ENCODE measurements around the gene ELAPOR1.

ELAPOR1 gene, protein sequence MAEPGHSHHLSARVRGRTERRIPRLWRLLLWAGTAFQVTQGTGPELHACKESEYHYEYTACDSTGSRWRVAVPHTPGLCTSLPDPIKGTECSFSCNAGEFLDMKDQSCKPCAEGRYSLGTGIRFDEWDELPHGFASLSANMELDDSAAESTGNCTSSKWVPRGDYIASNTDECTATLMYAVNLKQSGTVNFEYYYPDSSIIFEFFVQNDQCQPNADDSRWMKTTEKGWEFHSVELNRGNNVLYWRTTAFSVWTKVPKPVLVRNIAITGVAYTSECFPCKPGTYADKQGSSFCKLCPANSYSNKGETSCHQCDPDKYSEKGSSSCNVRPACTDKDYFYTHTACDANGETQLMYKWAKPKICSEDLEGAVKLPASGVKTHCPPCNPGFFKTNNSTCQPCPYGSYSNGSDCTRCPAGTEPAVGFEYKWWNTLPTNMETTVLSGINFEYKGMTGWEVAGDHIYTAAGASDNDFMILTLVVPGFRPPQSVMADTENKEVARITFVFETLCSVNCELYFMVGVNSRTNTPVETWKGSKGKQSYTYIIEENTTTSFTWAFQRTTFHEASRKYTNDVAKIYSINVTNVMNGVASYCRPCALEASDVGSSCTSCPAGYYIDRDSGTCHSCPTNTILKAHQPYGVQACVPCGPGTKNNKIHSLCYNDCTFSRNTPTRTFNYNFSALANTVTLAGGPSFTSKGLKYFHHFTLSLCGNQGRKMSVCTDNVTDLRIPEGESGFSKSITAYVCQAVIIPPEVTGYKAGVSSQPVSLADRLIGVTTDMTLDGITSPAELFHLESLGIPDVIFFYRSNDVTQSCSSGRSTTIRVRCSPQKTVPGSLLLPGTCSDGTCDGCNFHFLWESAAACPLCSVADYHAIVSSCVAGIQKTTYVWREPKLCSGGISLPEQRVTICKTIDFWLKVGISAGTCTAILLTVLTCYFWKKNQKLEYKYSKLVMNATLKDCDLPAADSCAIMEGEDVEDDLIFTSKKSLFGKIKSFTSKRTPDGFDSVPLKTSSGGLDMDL

DNA sequence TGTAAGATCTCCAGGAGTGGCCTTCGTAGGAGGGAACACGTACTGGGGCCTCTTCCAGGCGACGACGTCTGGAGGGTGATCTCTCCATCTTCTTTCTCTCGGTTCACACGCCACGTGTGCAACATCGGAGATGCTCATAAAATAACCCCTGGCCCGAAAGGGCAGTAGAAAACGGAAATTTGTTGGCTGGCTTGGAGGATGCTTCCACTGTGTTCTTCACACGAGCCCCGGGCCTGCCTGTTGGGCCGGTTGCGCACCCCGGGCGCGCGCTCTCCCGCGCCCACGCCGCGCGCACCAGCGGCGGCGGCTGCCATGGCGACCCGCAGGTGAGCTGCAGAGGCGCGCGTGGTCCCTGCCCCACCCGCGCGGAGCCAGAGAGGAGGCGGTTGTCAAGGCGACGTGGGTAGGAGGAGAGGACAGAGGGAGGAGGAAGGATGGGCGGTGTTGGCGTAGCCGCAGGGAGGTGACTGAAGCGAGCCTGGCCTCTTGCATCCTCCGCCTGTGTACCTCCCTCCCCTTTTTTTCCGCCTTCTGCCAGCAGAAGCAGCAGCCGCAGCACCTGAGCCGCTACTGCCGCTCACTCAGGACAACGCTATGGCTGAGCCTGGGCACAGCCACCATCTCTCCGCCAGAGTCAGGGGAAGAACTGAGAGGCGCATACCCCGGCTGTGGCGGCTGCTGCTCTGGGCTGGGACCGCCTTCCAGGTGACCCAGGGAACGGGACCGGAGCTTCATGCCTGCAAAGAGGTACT is at the start of gene ELAPOR1:
TSS of gene ELAPOR1 (plus strand) at position 526 of the 752 bp plus-strand sequence. CDS start at position 595, 69 bp downstream.
- no peak for DNase-seq

DNA sequence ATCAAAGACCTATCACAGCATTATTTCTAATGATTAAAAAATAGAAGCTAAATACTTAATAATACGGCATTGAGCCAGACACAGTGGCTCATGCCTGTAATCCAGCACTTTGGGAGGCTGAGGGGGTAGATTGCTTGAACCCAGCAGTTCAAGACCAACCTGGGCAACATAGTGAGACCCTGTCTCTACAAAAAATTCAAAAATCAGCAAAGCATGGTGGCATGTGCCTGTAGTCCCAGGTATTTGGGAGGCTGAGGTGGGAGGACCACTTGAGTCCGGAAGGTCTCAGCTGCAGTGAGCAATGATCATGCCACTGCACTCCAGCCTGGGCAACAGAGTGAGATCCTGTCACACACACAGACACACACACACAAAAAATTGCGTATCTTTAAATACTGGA is 48.8 kb upstream of the ELAPOR1 start:
- DNase-seq: no peak

DNA sequence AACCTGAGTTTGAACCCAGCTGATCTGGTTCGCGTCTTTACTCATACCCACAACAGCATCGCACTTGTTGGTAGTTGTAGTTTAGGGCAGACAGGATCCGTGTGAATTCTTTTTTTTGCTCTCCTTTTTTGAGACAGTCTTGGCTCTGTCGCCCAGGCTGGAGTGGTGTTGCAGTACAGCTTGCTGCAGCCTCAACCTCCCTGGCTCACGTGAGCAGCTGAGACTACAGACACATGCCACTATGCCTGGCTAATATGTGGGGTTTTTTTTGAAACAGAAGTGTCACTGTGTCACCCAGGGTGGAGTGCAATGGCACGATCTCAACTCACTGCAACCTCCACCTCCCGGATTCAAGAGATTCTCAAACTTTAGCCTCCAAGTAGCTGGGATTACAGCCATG is 46.0 kb upstream of the ELAPOR1 start:
- no peak for DNase-seq

DNA sequence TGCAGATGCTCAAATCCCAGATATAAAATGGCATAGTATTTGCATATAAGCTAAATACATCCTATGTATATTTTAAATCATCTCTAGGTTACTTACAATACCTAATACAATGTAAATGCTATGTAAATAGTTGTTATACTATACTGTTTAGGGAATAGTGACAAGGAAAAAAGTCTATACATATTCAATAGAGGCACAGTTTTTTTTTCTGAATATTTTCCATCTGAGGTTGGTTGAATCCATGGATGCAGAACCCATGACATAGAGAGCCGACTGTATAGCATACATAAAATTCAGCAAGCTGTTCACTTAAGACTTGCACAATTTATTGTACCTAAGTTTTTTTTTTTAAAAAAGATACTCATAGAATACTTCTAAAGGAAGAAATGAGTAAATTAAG is 44.6 kb upstream of the ELAPOR1 start:
- no peak for DNase-seq

DNA sequence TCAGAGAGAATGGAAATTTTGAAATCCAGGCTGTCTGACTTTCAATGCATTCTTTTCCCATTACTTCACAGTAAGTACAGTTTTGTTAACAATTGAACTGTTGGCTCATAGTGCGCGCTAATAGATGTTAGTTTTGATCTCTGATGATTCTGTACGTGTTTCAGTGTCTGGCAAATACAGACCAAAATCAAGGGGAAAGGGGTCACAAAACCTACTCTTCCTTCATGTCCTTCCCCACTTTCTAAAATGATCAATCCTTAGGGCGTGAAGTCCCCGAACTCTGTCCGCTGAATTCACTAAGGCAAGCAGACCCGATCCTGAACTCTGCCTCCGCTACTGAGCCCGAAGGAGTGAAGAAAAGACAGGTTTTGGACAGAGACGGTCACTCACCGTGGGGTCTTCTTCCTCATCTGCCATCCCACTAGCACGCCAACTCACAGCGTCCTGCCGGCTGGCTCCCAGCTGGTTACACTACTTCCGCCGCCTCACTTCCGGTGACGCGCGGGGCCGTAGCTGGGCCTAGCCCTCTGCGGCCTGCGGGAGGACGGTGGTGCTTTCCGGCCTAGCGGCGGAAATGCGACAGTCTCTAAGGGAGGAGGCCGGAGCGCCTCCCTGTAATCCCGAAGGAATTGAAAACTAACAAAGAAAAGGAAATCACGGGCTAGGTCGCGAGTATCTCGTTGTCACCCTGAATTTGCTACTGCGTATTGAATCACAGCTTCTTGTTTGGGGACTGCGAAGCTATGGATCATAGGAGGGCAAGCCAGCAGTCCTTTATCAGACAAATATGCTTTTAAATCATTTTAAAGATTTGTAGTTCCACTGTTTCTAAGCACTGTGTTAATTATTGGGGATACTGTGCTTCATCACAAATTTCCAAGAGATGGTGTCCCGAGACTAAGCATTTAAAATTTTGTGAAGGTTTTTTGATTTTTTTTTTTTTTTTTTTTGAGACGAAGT is 38.1 kb upstream of the ELAPOR1 start, which contains the start of gene TAF13:
TSS of gene TAF13 (minus strand) at position 473 of the 960 bp plus-strand sequence. CDS start at position 417, 56 bp downstream.
- DNase-seq: peak; percentile 93

DNA sequence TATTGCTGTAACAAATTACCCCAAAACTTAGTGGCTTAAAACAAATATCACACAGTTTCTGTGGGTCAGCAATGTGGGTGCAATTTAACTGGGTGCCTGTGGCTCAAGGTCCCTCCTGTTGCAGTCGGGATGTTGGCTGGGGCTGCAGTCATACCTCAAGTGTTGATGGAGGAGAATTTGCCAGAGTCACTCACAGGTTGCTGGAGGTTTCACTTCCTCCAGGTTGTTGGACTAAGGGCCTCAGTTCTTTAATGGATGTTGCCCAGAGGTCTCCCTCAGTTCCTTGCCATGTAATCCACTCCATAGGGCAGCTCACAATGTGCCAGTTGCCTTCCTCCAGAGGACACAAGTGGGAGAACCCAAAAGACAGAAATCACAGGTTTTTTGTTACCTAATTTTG is 35.6 kb upstream of the ELAPOR1 start:
- no peak for DNase-seq

DNA sequence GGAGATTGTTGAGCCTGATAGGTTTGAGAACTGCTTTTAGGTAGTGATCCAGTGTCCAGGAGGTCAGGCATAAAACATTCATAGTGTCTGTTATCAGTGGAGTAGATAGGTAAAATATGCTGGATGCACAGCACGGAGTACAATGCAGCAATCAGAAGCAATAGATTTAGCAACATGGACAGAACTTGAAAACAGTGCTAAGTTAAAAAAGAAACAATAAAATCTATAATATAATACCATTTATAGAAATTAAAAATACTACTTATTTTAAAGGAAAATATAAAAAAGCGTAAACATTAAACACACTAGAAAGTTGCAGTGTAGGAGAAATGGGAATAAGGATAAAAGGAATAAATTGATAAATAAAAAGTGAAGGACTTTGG is 34.7 kb upstream of the ELAPOR1 start:
- no peak for DNase-seq

DNA sequence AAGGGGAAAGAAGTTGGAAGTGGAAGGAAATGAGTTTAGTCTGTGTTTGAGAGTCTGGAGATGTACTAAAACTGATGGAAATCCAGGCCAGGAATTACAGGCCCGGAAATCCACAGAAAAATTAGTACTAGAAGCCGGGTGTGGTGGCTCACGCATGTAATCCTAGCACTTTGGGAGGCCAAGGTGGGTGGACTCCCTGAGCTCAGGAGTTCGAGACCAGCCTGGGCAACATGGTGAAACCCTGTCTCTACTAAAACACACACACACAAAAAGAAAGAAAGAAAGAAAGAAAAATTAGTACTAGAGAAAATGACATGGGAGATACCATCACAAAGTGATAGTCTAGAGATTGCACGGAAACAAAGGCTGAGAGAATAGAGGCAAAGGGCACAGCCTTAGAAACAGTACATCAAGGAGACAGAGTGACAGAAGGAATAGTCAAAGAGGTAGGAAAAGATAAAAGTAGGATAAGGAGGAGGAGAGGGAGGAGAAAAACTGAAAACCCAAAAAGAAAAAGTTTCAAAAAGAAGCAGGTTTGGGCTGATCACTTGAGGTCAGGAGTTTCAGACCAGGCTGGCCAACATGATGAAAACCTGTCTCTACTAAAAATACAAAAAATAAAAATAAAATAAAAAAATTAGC is 33.4 kb upstream of the ELAPOR1 start:
- DNase-seq: no peak

DNA sequence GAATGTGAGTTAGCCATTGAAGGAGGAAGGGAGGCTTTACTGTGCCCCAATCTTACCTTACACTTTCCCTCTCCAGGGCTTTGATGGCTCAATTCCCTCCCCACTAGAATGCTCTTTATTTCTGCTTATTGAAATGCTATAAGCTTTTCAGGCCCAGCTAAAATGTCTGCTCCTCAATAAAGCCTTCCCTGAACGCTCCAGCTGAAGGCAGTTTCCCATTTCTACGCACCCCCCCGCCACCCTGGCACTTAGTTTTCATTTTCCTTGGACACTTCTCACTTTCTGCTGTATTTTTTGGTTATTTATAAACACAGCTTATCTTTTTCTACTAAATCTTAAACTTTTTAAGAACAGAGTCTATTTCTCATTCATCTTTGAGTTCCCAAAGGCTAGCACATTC is 30.4 kb upstream of the ELAPOR1 start:
- no peak for DNase-seq

DNA sequence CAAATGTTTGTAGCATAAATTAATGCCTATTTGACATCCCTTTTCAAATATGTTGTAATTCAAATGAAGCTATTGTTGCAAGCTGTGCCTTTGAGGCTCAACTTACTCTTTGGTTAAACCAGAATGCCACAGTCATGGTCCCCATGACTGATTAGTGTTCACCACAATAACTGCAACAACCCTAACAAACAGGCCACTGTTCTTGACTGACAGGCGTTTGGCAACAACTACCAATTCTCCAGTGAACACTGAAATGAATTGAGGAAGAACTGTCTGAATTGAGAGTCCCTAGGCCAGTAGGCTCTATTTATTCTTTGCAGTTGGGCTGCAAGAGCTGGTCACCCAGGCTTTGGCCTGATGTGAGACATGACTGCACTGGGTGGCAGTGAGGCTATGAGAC is 30.0 kb upstream of the ELAPOR1 start:
- DNase-seq: no peak

DNA sequence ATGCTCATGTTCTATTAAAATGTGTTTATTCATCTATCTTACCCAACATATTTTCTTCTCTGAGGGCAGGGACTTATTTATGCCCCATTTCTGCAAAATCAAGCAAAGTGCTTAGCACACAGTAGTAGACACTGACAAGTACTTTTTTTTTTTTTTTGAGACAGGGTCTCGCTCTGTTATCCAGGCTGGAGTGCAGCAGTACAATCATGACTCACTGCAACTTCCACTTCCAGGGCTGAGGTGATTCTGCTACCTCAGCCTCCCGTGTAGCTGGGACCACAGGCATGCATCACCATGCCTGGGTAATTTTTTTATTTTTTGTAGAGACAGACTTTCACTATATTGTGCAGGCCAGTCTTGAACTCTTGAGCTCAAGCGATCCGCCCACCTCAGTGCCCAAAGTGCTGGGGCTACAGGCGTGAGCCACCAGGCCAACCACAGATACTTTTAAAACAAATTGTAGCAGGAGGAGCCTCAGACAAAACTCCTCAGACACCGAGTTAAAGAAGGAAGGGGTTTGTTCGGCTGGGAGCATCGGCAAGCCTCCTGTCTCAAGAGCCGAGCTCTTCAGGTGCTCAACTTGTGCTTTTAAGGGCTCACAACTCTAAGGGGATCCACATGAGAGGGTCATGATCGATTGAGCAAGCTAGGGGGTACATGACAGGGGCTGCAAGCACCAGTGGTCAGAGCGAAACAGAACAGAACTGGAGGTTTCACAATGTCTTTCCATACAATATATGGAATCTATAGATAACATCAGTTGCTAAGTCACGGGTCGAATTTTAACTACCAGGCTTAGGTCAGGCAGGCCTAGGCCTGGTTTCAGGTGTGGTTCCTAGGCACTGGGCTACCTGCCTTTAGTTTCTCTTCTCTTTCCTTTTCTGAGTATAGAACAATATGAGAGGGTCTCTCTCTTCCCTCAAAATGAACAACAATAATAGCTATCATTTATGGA is 29.1 kb upstream of the ELAPOR1 start:
- DNase-seq: no peak

DNA sequence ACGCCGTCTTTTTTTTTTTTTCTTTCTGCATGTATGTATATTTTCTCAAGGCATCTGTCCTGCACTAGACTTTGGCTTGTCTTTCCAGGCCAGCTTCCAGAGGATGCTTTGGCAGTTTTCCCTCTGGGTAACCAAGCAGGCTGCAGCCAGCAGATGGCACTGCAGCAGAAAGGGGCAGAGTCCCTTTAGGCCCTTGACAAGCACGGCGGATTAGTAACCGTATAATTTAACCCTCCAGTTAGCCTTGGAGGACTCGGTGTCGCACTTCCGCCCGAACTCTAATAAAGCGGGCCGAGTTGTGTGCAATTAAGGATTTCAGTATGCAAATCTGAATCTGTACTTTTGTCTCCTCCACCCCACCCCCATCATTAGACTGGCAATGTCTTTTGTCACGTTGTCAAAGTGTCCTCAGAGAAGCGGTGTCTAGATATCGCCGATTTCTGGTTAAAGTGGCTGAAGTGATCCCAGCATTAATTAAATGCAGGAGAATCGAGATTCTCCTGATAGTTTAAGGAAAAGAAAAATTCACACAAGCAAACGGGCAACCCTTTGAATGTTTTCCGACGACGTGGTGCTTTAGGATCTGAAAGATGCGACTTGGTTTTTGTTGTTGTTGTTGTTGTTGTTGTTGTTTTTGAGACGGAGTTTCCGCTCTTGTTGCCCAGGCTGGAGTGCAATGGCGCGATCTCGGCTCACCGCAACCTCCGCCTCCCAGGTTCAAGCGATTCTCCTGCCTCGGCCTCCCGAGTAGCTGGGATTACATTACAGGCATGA is 24.5 kb upstream of the ELAPOR1 start:
- DNase-seq: peak; percentile 88

DNA sequence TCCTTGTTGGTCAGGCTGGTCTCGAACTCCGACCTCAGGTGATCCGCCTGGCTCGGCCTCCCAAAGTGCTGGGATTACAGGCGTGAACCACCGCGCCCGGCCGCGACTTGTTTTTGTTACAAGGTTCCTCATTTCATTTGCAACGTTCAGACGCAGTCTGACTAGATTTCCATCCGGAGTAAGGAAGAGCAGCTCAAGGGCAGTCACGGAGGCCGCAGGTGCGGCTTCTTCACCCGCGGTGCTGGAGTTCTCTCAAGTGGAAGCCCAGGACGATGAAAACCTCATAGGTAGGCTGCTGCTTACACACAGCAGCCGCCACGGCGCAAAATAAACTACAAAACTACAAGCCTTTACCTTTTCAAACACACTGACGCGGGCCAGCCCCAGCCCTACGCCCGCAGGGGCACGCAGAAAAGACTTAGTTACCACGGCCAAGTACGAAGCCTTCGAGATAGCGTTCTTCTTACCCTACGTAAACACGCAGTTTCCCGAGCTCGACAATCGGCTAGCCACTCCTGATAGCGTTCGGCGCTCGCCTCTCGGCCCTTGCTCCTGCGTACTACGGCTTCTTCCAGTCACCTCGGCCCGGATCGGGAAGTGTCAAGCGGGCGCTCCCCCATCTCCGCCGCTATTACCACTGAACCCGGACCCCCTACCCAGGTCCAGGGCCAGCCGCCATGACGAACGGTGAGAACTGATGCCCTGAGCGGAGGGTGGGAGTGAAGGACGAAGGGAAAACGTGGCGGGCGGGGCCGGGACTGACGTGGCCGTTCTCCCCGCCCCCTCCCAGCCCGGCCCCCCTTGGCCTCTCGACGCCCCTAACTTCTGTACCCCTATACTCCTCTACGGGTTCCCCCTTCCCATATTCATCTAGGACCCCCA is 23.5 kb upstream of the ELAPOR1 start, which contains the start of gene TMEM167B:
TSS of gene TMEM167B (plus strand) at position 569 of the 882 bp plus-strand sequence. CDS start at position 678, 109 bp downstream.
- DNase-seq: peak; percentile 83

DNA sequence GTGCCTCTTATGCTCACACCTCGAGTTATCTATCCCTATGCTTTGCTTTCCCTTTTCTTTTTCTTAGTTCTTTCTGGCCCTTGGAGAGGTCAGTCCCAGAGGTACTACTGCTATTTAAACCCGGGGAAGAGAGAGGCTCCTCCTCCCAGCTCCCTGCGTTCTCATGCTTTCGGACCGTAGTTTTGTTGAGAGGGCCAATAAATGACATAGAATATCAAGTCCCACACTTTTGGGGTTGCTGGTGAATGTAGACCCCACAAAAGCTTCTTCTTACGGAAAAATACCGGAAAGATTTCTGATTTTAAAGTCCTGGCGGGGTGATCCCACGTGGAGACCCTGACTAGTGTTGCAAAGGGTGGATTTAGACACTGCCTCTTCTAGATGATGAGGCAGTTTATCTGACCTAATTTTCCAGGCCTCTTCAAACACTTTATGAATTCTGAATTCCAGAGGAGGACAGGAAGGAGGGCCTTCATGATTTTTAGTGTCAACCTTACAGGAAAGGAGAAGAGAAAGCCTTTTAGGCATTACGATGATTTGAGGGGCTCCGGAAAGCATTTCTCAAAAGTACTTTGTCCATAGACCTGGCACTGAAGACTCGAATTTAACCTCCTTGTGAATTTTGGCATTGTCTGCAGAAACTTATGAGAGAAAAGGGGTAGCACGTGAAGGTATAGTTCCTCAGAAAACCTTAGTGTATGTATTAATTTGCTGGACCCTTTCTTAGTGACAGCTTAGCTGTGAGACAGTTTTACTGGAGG is 22.7 kb upstream of the ELAPOR1 start:
- DNase-seq: peak; percentile 17

DNA sequence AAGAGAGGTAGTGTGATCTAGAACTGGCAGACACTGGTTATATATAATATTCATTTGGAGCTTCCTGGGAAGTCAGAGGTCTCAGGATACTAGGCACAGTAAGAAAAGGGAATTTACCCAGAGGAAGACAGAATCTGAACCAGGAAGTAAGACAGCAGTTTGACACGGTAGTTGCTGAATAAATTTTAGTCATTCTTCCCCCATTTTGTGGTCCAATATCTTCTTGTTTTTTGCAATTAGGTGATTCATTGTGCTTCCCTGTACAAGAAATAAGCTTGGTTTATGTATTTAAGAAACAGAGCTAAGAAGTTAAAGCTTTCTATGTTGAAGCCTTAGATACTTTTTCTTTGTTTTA is 22.1 kb upstream of the ELAPOR1 start:
- DNase-seq: no peak

DNA sequence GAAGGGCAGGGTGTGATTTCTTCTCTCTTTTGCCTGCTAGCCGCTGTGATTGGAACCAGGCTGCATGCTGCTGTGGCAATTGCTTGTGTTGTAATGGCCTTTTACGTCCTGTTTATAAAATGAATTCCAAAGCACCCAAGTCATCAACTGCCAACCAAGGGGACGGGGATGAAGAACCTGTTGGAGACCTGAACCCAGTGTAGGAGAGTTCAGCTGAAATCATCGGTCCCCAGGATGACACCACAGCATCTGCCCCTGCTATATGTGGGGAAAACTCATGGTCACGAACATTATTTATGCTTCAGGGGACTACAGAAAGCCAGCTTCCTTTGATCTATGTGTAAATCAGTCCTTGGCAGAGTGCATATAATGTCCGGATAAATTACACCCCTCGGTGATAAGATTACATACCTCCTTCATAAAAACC is 19.5 kb upstream of the ELAPOR1 start:
- DNase-seq: no peak

DNA sequence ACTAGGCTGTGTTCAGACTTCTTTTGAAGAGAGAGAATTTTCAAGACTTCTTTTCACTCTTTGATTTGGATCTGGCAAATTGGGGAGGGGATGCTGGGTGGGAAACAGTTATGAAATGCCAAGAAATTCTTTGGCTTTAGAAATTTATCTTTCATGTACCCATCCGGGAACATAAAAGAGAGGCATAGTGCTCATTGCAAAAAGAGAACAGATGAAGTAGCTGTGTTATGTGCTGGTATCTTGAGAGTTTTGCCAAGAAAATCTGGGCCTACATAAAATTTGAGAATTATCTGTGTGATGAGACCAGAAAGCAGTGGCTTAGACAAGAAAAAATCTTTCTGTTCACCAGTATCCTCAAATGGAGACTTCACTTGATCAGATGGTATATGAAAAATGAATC is 19.0 kb upstream of the ELAPOR1 start:
- no peak for DNase-seq
